ENCODE measurements around the gene TACR1.
"Not testable (repeated sequence)": the region's sequence is repeated elsewhere in the genome, so short reads cannot be mapped to it uniquely, and the experiment has no call there.

Gene TACR1

GRCh38 chr2:75079575-75079974 is 119.7 kb downstream of the TACR1 start:
- no peak for DNase-seq

DNA sequence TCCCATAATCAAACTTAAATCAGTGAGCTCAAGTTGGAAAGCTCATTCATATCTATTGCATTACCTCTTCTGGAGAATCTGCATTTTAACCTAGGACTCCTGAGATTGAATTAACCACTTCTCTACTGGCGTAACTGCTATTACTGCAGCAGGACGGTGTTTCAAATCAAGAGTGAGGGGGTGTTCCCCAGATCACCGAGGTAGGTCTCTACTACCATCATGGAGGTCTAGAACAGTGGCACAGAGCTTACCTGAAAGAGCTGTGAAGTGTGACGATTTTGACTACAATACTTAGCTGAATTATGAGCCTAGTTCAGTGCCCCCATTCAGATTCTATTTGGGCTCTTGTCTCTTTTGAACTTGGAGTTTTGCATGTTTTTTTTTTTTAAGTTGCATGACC is 121.4 kb downstream of the TACR1 start:
- DNase-seq: no peak

DNA sequence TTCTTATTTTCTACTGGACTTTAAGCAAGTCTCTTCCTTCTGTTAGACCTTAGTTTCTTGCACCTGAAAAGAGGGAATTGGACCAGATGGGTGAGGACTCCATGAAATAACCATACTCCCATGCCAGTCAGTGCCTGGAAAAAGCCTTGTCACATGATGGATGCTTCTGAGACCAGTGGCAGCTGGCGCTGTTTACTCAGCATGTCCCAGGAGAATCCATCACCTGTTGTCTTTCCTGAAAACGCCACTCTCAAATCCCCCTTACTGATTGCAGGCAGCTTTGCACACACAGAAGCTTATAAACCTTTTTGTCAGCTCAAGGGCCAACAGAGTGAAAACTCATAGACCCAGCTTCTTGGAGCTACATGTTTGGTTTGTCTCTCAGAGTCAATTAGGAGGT is 123.2 kb downstream of the TACR1 start:
- DNase-seq: no peak

GRCh38 chr2:75074708-75075107 is 124.6 kb downstream of the TACR1 start:
- no peak for DNase-seq

- DNase-seq: no peak
These were observed 125.1 kb downstream of the TACR1 start for GRCh38 chr2:75074228-75074627.

DNA sequence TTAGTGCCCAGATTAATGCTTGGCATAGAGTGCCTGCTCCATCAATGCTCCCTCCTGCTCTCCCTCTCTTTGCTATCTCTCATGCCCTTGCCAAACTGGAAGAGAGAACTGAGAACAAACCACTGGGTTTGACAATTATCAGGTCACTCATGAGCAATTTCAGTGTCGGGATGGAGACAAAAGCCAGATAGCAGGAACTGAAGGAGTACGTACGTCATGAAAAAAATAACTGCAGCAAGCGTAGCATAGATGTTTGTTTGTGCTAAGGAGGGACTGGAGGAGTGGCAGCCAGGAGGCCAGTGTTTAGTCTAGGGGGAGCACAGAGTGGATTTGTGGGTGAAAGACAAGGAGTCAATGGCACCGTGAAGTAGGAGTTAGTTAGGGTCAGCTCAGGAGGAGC is 127.6 kb downstream of the TACR1 start:
- no peak for DNase-seq

DNA sequence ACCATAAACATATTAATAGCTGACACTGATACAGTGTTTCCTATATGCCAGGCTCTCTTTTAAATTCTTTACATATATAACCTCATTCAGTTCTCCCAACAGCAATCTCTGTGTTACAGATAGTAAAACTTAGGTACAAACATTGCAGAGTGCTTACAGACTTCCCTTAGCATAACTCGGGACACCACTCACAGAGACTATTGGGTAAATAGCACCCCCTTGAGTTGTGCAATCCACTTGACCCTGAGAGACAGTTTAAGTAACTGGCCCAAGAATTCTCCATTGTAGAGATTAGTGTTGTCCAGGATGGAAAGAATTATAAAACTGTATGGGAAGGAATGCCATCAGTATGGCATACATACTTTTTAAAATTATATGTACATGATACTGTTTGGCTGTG is 130.8 kb downstream of the TACR1 start:
- DNase-seq: no peak

DNA sequence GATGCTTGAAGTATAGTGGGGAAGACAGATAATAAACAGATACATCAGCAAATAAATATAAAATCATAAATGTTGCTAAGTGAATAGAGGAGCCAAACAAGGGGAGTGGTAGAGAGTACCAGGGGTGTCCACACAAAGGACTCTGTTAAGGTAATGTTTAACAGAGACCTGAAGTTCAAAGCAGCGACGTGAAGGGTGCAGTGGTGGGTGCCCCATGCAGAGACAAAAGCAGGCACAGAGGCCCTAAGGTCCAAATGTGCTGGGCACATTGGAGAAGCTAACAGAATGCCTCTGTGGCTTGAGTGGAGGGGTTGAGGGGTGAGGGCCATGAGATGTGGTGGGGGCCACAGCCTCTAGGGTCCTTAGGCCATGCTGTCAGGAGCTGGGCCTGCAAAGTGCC is 131.8 kb downstream of the TACR1 start:
- DNase-seq: no peak

GRCh38 chr2:75066121-75066902 is 133.0 kb downstream of the TACR1 start:
- DNase-seq: no peak

DNA sequence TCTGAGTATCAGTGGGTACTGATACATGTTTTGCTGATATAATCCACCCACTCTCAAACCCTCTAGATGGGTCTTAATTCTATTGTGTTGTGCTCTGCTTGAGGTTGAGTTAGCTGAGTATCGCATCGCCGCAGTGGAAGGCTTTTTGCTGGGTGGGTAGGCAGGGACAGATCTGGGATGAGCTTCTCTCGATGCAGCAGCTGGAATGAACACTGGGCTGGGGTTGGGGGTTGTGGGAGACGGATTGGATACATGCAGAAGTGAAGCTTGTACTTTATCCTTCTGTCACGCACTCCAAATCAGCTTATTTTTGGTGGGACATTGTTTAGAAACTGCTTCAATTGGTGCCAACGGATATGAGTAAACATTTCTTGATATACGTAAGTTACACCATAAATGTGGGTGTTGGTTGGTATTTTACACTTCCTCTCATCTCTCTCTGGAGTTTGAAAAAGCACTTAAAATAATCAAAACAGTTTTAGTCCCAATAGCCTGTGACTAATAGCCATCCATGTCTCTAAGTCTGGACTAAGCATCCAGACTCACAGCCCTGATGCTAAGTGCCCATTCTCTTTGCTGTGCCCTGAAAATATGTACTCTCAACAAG is 133.8 kb downstream of the TACR1 start:
- DNase-seq: no peak

GRCh38 chr2:75064691-75065396 is 134.5 kb downstream of the TACR1 start:
- DNase-seq: peak in 2 of 4 experiments; percentile 7 to 28

GRCh38 chr2:75063906-75064305 is 135.4 kb downstream of the TACR1 start:
- DNase-seq: no peak

DNA sequence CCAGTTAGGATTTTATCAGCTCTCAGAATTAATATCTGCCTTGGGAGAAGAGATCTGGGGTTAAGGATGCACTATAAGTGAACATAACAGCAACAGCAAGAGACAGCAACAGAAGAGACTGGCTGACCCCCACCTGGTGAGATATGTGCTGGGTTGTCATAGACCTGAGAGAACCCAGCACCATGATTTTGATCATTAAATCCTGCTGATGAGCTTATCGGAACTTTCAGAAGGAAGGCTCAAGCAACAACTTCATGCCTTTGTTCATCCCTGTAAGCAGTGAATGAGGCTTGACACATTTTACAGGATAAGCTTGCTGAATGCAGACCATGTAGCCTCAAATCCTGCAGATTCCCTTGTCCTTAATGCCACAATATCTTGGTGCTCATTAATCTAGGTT is 140.9 kb downstream of the TACR1 start:
- DNase-seq: no peak

DNA sequence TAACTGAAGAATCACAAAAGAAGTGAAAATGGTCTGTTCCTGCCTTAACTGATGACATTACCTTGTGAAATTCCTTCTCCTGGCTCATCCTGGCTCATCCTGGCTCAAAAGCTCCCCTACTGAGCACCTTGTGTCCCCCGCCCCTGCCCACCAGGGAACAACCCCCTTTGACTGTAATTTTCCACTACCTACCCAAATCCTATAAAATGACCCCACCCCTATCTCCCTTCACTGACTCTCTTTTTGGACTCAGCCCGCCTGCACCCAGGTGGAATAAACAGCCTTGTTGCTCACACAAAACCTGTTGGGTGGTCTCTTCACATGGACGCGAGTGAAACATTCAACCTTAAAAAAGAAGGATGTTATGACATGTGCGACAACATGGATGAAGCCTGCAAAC is 142.2 kb downstream of the TACR1 start:
- not testable (repeated sequence) for DNase-seq

DNA sequence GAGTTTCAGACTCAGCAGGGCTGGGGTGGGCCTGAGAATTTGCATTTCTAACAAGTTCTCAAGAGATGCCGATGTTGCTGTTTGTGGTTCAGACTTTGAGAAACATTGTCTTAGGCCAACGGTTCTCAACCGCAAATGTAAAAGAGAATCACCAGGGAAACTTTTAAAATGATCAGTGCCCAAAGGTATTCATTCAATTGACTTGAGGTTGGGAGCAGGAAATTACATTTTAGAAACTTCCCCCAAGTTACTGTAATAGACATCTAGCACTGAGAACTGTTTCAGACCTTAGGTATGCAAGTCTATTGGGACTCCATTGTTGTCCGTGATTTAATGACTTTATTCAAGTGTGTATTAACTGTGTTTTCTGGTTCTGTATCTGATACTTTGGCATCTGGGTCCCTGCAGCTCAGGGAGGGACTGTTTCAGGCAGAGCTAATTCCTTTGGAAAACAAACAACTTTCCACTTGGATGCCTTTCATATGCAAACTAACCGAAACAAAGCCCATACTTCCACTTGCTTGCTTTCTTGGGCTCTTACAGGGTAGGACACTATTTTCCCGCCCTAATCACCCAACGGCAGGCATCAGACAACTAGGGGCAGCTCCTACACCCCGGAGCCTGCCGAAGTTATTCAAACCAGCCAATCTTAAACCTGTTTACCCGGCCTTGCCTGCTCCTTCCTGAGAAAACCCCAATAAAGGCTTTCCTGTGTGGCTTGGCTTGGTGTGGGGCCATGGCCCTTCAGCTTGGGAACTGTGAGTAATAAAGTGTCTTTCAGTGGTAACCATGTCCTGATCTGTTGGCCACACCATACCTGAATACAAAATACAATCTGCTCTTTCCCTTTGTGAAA is 143.3 kb downstream of the TACR1 start:
- no peak for DNase-seq

DNA sequence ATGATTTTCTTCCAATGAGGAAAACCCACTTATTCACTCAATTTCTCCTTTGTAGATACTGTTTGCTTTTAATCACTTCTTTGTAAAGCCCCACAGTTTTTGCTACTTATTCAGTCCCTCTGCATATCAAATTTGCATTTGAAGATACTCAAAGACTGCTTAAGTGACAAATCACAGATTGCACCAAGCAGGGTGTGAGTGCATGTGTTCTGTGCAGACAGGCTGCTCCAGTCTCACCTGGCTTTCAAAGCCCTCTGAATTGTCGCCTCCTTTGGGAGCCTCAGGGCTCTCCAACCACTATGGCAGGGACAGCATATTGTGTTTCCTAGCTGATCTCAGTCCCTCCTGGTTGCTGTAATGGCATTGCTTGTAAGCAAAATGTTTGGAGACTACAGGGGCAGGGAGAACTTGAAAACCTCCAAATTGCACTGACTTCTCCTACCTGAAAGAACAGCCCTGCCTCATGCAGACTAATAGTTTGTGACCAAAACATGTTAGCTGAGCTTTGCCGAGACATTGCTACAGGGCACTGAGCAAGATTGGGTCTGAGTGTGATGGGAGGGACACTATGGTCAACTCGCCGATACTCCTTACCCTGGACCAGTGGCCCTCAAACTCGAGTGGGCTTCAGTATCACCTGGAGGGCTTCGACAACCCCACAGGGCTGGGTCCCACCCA is 144.0 kb downstream of the TACR1 start:
- DNase-seq: no peak

DNA sequence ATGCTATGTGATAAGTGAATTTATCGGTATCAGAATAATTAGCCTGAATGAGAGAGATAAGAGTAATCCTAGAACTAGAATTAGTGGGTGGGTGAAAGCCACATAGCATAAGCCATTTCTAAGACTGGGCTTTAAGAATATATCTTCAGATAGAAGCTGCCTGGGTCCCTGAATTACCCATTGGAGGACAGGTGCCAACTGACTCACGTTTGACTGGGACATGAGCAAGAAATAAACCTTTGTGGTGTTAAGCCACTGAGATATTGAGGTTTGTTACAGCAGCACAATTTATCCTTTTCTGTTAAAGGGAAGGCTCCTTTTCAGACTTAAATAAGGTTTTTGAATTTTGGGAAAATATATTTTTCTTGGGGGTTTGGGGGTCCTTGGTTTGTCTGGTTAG is 145.0 kb downstream of the TACR1 start:
- no peak for DNase-seq

DNA sequence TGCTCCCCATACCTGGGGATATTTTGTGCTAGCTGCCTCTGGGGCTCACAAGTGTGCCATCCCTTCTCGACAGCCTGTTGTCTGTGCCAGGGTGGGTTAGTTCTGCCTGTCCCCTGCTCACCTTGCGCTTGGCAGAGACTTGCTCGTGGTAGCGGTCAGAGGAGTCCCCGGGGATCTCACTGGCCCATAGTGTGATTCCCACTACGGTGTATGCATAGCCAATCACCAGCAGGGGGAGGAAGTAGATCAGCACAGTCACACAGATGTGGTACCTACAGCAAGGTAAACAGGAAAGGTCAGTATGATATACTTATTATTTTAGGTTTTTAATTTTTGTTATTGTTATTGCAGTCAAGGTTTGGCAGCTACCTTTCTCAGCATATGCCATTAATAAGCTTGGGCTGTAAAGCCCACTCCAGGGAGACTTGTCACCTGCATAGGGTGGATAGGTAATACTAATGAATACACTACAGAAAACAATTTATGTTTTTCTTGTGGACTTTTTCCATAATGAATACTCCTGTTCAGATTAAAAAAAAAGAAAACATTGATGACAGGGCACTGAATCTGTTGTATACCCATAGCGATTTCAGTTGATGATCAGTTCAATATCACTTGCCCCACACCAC is 145.7 kb downstream of the TACR1 start:
- no peak for DNase-seq

GRCh38 chr2:75047992-75048625 is 151.2 kb downstream of the TACR1 start:
- no peak for DNase-seq

DNA sequence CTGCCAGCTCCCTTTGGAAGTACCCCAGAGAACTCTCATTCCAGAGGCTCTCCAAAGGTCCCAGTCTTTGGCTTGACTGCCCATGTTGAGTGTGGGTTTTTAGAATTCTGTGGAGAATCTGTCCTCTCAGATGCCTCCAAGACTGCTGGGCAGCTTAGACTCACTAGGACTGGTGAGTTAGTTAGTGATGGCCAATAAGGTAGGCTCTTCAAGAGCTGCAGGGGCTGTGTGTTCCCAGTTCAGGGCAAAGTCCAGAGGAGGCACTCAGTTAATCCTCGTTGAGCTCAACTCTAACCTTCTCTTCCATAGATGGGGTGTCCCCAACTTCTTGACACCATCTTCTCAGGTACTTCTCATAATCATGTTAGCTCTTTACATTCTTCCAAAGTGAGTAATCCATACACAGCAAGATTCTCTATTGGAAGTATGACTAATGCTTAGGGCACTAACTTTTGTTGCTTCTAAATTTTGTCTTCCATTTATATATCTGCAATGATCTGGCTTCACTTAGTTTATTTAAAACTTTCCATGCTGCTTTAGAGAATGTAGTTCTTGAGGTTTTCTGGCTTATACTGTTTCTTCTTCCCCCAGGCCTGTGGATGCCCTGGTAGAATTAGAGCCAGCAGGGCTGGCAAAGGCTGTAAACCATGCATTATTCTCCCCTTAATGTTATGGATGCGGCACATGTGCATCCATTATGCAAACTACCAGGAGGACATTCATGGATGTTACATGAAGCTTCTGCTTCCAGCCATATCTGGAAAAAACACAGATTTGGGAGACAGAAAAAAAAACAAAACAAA is 151.9 kb downstream of the TACR1 start:
- DNase-seq: no peak
